GM13976 (cell line): ENCODE results near the gene RPRD1B.

Experiments used
- DNase-seq: peaks from one replicate; pipeline ENCODE4 v3.0.0; 2012; ENCODE audit warnings: low spot score
- in situ Hi-C: fragments of 300-500 bp; cut with MboI; formaldehyde crosslinking; loops from one replicate; pipeline ENCODE4 v1.12.0; 2022; ENCODE audit warnings: low sequenced_read_pairs, mixed read lengths, inconsistent platforms; ENCODE audit not compliant: unreplicated experiment
- TF ChIP-seq, protein P1 (sequence below): IDR thresholded peaks from 2 replicates; pipeline ENCODE4 v1.5.1; 2012; ENCODE audit warnings: borderline replicate concordance, mild to moderate bottlenecking; ENCODE audit not compliant: insufficient read depth; ENCODE audit errors: extremely low read depth, missing control alignments, control extremely low read depth

RPRD1B gene

GRCh38 chr20:38001173-38001875, 32.2 kb upstream of the RPRD1B start:
- DNase-seq, result no peak
- in situ Hi-C loops, result no loop called here
- TF ChIP-seq, protein P1, sequence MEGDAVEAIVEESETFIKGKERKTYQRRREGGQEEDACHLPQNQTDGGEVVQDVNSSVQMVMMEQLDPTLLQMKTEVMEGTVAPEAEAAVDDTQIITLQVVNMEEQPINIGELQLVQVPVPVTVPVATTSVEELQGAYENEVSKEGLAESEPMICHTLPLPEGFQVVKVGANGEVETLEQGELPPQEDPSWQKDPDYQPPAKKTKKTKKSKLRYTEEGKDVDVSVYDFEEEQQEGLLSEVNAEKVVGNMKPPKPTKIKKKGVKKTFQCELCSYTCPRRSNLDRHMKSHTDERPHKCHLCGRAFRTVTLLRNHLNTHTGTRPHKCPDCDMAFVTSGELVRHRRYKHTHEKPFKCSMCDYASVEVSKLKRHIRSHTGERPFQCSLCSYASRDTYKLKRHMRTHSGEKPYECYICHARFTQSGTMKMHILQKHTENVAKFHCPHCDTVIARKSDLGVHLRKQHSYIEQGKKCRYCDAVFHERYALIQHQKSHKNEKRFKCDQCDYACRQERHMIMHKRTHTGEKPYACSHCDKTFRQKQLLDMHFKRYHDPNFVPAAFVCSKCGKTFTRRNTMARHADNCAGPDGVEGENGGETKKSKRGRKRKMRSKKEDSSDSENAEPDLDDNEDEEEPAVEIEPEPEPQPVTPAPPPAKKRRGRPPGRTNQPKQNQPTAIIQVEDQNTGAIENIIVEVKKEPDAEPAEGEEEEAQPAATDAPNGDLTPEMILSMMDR, result no peak

DNA sequence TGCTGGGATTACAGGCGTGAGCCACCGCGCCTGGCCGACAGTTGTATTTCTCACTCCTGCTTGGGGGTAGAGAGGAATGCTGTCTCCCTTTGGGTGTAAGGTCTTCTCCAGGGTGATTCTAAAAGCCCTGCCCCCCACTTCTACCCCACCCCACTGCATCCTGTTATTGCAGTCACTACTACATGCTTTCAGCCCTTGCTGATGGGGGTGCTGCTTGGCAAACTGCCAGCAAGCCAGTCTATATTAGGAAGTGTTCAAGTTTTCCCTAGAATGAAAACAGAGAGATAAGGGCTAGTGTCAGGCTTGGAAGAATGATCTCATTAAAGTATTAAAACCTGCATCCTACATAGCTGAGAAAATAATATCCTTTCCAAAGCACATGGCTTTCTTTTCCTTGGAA, 31.6 kb upstream of the RPRD1B start:
- DNase-seq, result no peak
- in situ Hi-C loops, result no loop called here
- TF ChIP-seq, protein P1, result no peak

DNA sequence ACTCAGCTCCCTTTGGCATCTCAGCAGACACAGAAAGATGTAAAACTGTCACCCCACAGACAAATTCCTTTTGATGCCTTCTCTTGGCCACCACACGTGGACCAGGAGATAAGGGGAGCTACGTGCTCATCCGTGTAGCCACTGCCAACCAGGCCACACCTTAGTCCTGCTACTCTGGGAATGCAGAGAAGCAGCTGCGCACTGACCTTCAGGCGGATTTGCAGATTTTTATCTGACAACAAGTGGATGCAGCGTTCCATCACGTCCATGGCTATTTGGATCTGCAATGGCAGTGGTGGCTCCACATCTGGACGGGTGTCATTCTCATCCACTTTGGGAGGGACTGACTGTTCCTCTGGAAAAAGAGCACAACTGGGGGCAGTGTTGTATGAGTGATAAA, 31.1 kb upstream of the RPRD1B start:
- TF ChIP-seq, protein P1, result no peak
- no peak for DNase-seq
- in situ Hi-C loops, result no loop called here

GRCh38 chr20:38004416-38004815, 29.1 kb upstream of the RPRD1B start:
- TF ChIP-seq, protein P1, result no peak
- DNase-seq, result no peak

DNA sequence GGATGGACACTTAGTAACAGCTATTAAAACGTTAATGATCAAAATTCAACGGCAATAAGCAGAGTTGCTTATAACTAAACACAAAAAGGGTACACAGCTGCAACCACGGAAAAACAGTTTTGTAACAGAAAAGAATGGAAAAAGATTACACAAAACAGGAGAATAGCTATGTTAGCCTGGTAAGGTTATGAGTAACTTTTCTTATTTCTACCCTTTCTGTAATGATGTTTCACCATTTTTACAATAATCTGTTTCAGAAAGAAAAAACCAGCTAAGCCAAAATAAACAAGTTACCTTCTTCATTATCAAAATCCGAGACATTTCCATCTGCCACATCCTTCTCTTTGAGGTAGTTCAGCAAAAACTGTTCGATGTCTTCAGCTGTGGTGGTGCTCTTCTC, 27.6 kb upstream of the RPRD1B start:
- TF ChIP-seq, protein P1, result no peak
- in situ Hi-C loops, result no loop called here
- no peak for DNase-seq

More at GRCh38 chr20:38004416-38004815, 29.1 kb upstream of the RPRD1B start:
- in situ Hi-C loops, result no loop called here

- TF ChIP-seq, protein P1, result no peak
- no peak for DNase-seq
- in situ Hi-C loops, result no loop called here
Observed at GRCh38 chr20:38007526-38007925, 26.0 kb upstream of the RPRD1B start.
